Brain microvascular endothelial cell (primary cell): ENCODE results near the gene OR2V2.

Experiments
- DNase-seq: peaks from one replicate; pipeline ENCODE4 v3.0.0-alpha.2; 2020
- H3K27ac ChIP-seq: fragments of 250-450 bp; sonication (Bioruptor Pico); 2 replicates; pipeline ENCODE4 v1.5.1; 2020; ENCODE audit warnings: mild to moderate bottlenecking, moderate library complexity
- H3K27me3 ChIP-seq: fragments of 250-450 bp; sonication (Bioruptor Pico); replicated peaks from 2 replicates; pipeline ENCODE4 v1.5.1; 2020; ENCODE audit warnings: mild to moderate bottlenecking
- H3K36me3 ChIP-seq: fragments of 250-450 bp; sonication (Bioruptor Pico); replicated peaks from 2 replicates; pipeline ENCODE4 v1.5.1; 2020; ENCODE audit warnings: mild to moderate bottlenecking
- H3K4me3 ChIP-seq: 2 replicates; pipeline ENCODE4 v1.5.1; 2011; ENCODE audit warnings: low read depth, mild to moderate bottlenecking, control low read depth, low read length, moderate library complexity
- CTCF ChIP-seq: IDR thresholded peaks from 2 replicates; pipeline ENCODE4 v1.5.1; 2011; ENCODE audit warnings: low read depth, mild to moderate bottlenecking, moderate library complexity, low read length, control low read depth, inconsistent platforms; ENCODE audit errors: missing control alignments
- in situ Hi-C: cut with HindIII; loops from 2 replicates; pipeline ENCODE4 v1.10.0; 2017; ENCODE audit warnings: low sequenced_read_pairs, low pct_ligation_motif_present

Gene OR2V2

GRCh38 chr5:181105391-181106025 is 41.9 kb upstream of the OR2V2 start:
- Histone ChIP-seq H3K27me3 (no peaks in the 10 kb centered on the region), H3K27ac (no peak overlapping the region), H3K4me3 (no peak overlapping the region), H3K36me3 (no peaks in the 10 kb centered on the region)
- DNase-seq: no peak
- TF ChIP-seq CTCF: no peak
- in situ Hi-C loops: no loop called here

- no peak for DNase-seq
- in situ Hi-C loops: no loop called here
- no peak for TF ChIP-seq CTCF
- H3K27ac ChIP-seq: no peak overlapping the region
- H3K4me3 ChIP-seq: no peak overlapping the region
- no peaks in the 10 kb centered on the region for H3K36me3 ChIP-seq
- no peaks in the 10 kb centered on the region for H3K27me3 ChIP-seq
Observed at GRCh38 chr5:181107699-181108098, 39.7 kb upstream of the OR2V2 start.

GRCh38 chr5:181108578-181109165 is 38.7 kb upstream of the OR2V2 start:
- no peak for DNase-seq
- Histone ChIP-seq H3K4me3 (no peak overlapping the region), H3K36me3 (no peaks in the 10 kb centered on the region), H3K27me3 (no peaks in the 10 kb centered on the region), H3K27ac (no peak overlapping the region)
- TF ChIP-seq CTCF: no peak
- in situ Hi-C loops: no loop called here

GRCh38 chr5:181109489-181110013 is 37.8 kb upstream of the OR2V2 start:
- TF ChIP-seq CTCF: no peak
- peaks cover 5% of the 10 kb centered on the region for H3K27me3 ChIP-seq
- no peak overlapping the region for H3K27ac ChIP-seq
- no peak overlapping the region for H3K4me3 ChIP-seq
- in situ Hi-C loops: no loop called here
- no peaks in the 10 kb centered on the region for H3K36me3 ChIP-seq
- no peak for DNase-seq

- no peaks in the 10 kb centered on the region for H3K36me3 ChIP-seq
- H3K4me3 ChIP-seq: no peak overlapping the region
- no peak for TF ChIP-seq CTCF
- no peak for DNase-seq
- in situ Hi-C loops: no loop called here
- no peak overlapping the region for H3K27ac ChIP-seq
- H3K27me3 ChIP-seq: peaks cover 9% of the 10 kb centered on the region
Observed at GRCh38 chr5:181111010-181111409, 36.4 kb upstream of the OR2V2 start.
